HepG2 (cell line): Measurements from ENCODE around the gene WNT3. TPM values are rescaled to one million over a fixed set of nuclear protein-coding genes. Genes with fewer than 3 reads are reported as not detected.

Experiments used
- ATAC-seq: fragments of 200-7000 bp; cut with Tn5 transposase; 3 replicates; pipeline ENCODE4 v1.9.1; 2020; ENCODE audit warnings: mild to moderate bottlenecking, moderate library complexity
- BruUV-seq: library from RNA; stranded (reverse); fragments of 400-500 nt; replicated peaks from 2 replicates; lab custom pipeline; 2021; lab: Mats Ljungman, UMichigan
- CTCF ChIA-PET: fragments of 300-600 bp; formaldehyde crosslinking; extraction: SDS; loops from one replicate; lab custom pipeline; 2021; ENCODE audit warnings: low total read pairs, inconsistent platforms, low intra/inter-chr PET ratio; lab: Yijun Ruan, JAX
- POLR2A ChIA-PET: fragments of 350-600 bp; sonication (Branson Sonifier 250); formaldehyde crosslinking; loops from one replicate; lab custom pipeline; 2020; ENCODE audit warnings: antibody characterized with exemption, inconsistent platforms; lab: Yijun Ruan, JAX
- DNase-seq: peaks from one replicate; pipeline ENCODE4 v3.0.0-alpha.2; 2015; ENCODE audit warnings: low spot score
- FAIRE-seq: peaks from 3 replicates; lab custom pipeline; 2011; peaks lifted over from hg19 to GRCh38; lab: Jason Lieb, UNC
- H2AFZ ChIP-seq: one replicate; pipeline ENCODE4 v1.6.1; 2011; ENCODE audit warnings: low read length, inconsistent platforms
- H3K27ac ChIP-seq: fragments of 300-600 bp; 3 replicates; pipeline ENCODE4 v1.8.0; 2011; ENCODE audit warnings: mixed run types, mild to moderate bottlenecking, mixed read lengths, low read length, inconsistent platforms; ENCODE audit not compliant: insufficient read depth; ENCODE audit errors: extremely low read length
- H3K27me3 ChIP-seq, 2 experiments: fragments of 200-600 bp in 1 of 2; 2 replicates in 1 of 2; 3 replicates in 1 of 2; pipeline versions ENCODE4 v1.6.0 to v1.8.0; 2011; ENCODE audit warnings: low read length in 2 of 2, mild to moderate bottlenecking in 2 of 2, moderate library complexity in 2 of 2, inconsistent platforms in 1 of 2; ENCODE audit not compliant: insufficient read depth in 2 of 2, control insufficient read depth in 1 of 2
- H3K36me3 ChIP-seq, 2 experiments: fragments of 200-600 bp in 1 of 2; replicated peaks in 1 of 2; 2 replicates in 1 of 2; 3 replicates in 1 of 2; pipeline versions ENCODE4 v1.5.1 to v1.8.0; 2011; ENCODE audit warnings: low read length in 2 of 2, inconsistent platforms in 1 of 2; ENCODE audit not compliant: insufficient read depth in 2 of 2, control insufficient read depth in 1 of 2
- H3K4me1 ChIP-seq: 2 replicates; pipeline ENCODE4 v1.5.1; 2012; ENCODE audit warnings: low read length, inconsistent platforms; ENCODE audit not compliant: insufficient read depth
- H3K4me2 ChIP-seq: 2 replicates; pipeline ENCODE4 v1.6.0; 2011; ENCODE audit warnings: low read depth, low read length, inconsistent platforms
- H3K4me3 ChIP-seq, 3 experiments: fragments of 200-600 bp in 1 of 3; sonication (generic), shearing (Covaris generic) in 1 of 3; replicated peaks in 1 of 3; 2 replicates each; pipeline ENCODE4 v1.5.1; 2011 to 2016; ENCODE audit warnings: low read length in 3 of 3, inconsistent platforms in 2 of 3, low read depth in 2 of 3, mild to moderate bottlenecking in 2 of 3, control low read depth in 1 of 3, mixed read lengths in 1 of 3; ENCODE audit not compliant: insufficient read depth in 1 of 3
- H3K79me2 ChIP-seq: one replicate; pipeline ENCODE4 v1.6.1; 2011; ENCODE audit warnings: low read length, inconsistent platforms; ENCODE audit not compliant: insufficient read depth
- H3K9ac ChIP-seq: 2 replicates; pipeline ENCODE4 v1.6.0; 2011; ENCODE audit warnings: mild to moderate bottlenecking, low read depth, low read length, inconsistent platforms; ENCODE audit not compliant: insufficient read depth
- H3K9me3 ChIP-seq: 2 replicates; pipeline ENCODE4 v1.5.1; 2012; ENCODE audit warnings: mild to moderate bottlenecking, low read length
- H4K20me1 ChIP-seq: 2 replicates; pipeline ENCODE4 v1.6.0; 2011; ENCODE audit warnings: inconsistent platforms, mild to moderate bottlenecking, low read length, moderate library complexity; ENCODE audit not compliant: insufficient read depth
- DR1 ChIP-seq: sonication (generic); formaldehyde crosslinking; IDR thresholded peaks from 2 replicates; pipeline ENCODE4 v1.8.0; 2021; ENCODE audit warnings: mild to moderate bottlenecking, missing genetic modification reagents, inconsistent platforms
- NCOR1 ChIP-seq: fragments of 200-600 bp; sonication (generic); IDR thresholded peaks from 2 replicates; pipeline ENCODE4 v1.7.0; 2017; ENCODE audit warnings: antibody characterized with exemption, low read length, borderline replicate concordance
- POGZ ChIP-seq: sonication (generic); formaldehyde crosslinking; IDR thresholded peaks from 2 replicates; pipeline ENCODE4 v1.4.0; 2020; ENCODE audit warnings: mild to moderate bottlenecking, missing genetic modification reagents
- RFX3 ChIP-seq: IDR thresholded peaks from 2 replicates; pipeline ENCODE4 v1.6.1; 2016; ENCODE audit warnings: missing biosample characterization, missing genetic modification reagents
- SOX6 ChIP-seq, 2 experiments: fragments of 450-650 bp in 1 of 2; sonication (generic) in 1 of 2; formaldehyde crosslinking in 1 of 2; IDR thresholded peaks; 2 replicates each; pipeline versions ENCODE4 v1.4.0 to v1.6.1; 2017 to 2020; ENCODE audit warnings: antibody characterized with exemption in 1 of 2, mild to moderate bottlenecking in 1 of 2, missing genetic modification reagents in 1 of 2
- XBP1 ChIP-seq: sonication (generic); formaldehyde crosslinking; IDR thresholded peaks from 2 replicates; pipeline ENCODE4 v1.5.0; 2020; ENCODE audit warnings: missing genetic modification reagents
- ZFX ChIP-seq: sonication (generic); formaldehyde crosslinking; IDR thresholded peaks from 2 replicates; pipeline ENCODE4 v1.4.0; 2020; ENCODE audit warnings: mild to moderate bottlenecking, low read depth, missing genetic modification reagents, moderate library complexity
- ZNF337 ChIP-seq: sonication (generic); formaldehyde crosslinking; IDR thresholded peaks from 2 replicates; pipeline ENCODE4 v1.5.1; 2020; ENCODE audit warnings: missing genetic modification reagents, low read depth, mild to moderate bottlenecking, borderline replicate concordance
- ZNF672 ChIP-seq: sonication (generic); formaldehyde crosslinking; IDR thresholded peaks from 2 replicates; pipeline ENCODE4 v1.8.1; 2022; ENCODE audit warnings: missing genetic modification reagents
- WGBS: methylation state at CpG from one replicate; pipeline ENCODE4 v1.1.6; 2017; ENCODE audit warnings: low lambda C conversion rate; 5-methylcytosine and 5-hydroxymethylcytosine counted together
- in situ Hi-C: cut with HindIII; loops from 2 replicates; pipeline ENCODE4 v1.10.0; 2017; ENCODE audit warnings: low pct_unique_long_range_greater_than_20kb; ENCODE audit not compliant: extremely low pct_ligation_motif_present
- intact Hi-C: fragments of 100-400 bp; cut with micrococcal nuclease; formaldehyde crosslinking; loops from one replicate; pipeline ENCODE4 v1.10.0; 2022; ENCODE audit not compliant: unreplicated experiment
- polyA plus RNA-seq, 8 experiments: library from polyadenylated mRNA; depleted of rRNA in 3 of 8; stranded (reverse) in 7 of 8; unstranded in 1 of 8; fragments of >200 nt; fragmentation: Illumina TruSeq in 4 of 8; extraction: Trizol in 4 of 8; gene quantifications; 2 replicates each; pipeline versions ENCODE4 v1.2.1 to v1.2.3, GENCODE V29; 2011 to 2016; ENCODE audit warnings: low read depth in 4 of 8, missing spikeins in 1 of 8, mixed read lengths in 1 of 8; ENCODE audit not compliant: insufficient read depth in 1 of 8
- total RNA-seq, 5 experiments: library from RNA; depleted of rRNA; stranded (reverse); fragments of >200 nt; fragmentation: Illumina TruSeq; extraction: Trizol; gene quantifications; 2 replicates each; pipeline ENCODE4 v1.2.3, GENCODE V29; 2016; ENCODE audit warnings: low read depth in 1 of 5
- TF ChIP-seq, protein P1 (sequence below): sonication (generic); formaldehyde crosslinking; IDR thresholded peaks from 2 replicates; pipeline ENCODE4 v1.5.0; 2020; ENCODE audit warnings: missing genetic modification reagents
- TF ChIP-seq, protein P2 (sequence below): sonication (generic); formaldehyde crosslinking; IDR thresholded peaks from 2 replicates; pipeline ENCODE4 v1.8.1; 2023; ENCODE audit warnings: mild to moderate bottlenecking, missing genetic modification reagents
- TF ChIP-seq, protein P3 (sequence below): sonication (generic); formaldehyde crosslinking; IDR thresholded peaks from 2 replicates; pipeline ENCODE4 v1.8.0; 2022; ENCODE audit warnings: missing genetic modification reagents, low read depth, mild to moderate bottlenecking, borderline replicate concordance
- TF ChIP-seq, protein P4 (sequence below): sonication (generic); formaldehyde crosslinking; IDR thresholded peaks from 2 replicates; pipeline ENCODE4 v1.5.1; 2020; ENCODE audit warnings: mild to moderate bottlenecking, missing genetic modification reagents, borderline replicate concordance
- TF ChIP-seq, protein P5 (sequence below): IDR thresholded peaks from 2 replicates; pipeline ENCODE4 v1.6.1; 2016; ENCODE audit warnings: missing compliant biosample characterization, missing genetic modification reagents, borderline replicate concordance

WNT3 gene
- total and polyA plus RNA-seq, 2 of the 13 experiments (the other 11 are each of a cell fraction or from before 2014, with no cell fraction given), result 8.5 to 10.3 TPM

DNA sequence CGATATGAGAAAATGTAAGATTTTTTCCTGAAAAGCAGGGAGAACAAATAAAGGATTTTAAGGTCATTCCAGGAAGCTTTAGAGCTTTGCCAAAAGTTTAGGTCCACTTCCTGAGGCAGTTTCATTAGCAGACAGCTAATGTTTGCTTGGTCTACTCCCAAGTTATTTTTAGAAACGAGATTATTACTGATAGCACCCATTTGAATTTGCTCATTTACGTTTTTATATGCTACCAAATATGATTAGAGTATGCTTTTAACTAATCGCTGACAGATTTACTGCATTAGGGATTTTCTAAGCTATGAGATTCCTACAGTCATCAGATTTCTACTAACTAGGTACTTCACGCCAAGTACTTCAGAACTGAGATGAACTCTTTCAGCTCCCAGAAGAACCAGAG is 98.1 kb downstream of the WNT3 start:
- Histone ChIP-seq H3K36me3 (peaks cover 0 to 4% of the 10 kb centered on the region in 2 experiments; a peak in 3 of 5 replicates), H4K20me1 (no peaks in the 10 kb centered on the region), H3K4me3 (no peak overlapping the region), H3K4me2 (no peak overlapping the region), H3K79me2 (no peaks in the 10 kb centered on the region), H3K9me3 (no peaks in the 10 kb centered on the region), H3K9ac (no peak overlapping the region), H3K27me3 (no peaks in the 10 kb centered on the region), H3K4me1 (no peaks in the 10 kb centered on the region), H3K27ac (no peak overlapping the region), H2AFZ (no peak overlapping the region)
- CTCF ChIA-PET, result no interaction called here
- DNase-seq (no peak), FAIRE-seq (no peak), ATAC-seq (no peak)
- TF ChIP-seq, protein P1, sequence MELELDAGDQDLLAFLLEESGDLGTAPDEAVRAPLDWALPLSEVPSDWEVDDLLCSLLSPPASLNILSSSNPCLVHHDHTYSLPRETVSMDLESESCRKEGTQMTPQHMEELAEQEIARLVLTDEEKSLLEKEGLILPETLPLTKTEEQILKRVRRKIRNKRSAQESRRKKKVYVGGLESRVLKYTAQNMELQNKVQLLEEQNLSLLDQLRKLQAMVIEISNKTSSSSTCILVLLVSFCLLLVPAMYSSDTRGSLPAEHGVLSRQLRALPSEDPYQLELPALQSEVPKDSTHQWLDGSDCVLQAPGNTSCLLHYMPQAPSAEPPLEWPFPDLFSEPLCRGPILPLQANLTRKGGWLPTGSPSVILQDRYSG (CRISPR knock-in tag), result no peak
- TF ChIP-seq, protein P2, sequence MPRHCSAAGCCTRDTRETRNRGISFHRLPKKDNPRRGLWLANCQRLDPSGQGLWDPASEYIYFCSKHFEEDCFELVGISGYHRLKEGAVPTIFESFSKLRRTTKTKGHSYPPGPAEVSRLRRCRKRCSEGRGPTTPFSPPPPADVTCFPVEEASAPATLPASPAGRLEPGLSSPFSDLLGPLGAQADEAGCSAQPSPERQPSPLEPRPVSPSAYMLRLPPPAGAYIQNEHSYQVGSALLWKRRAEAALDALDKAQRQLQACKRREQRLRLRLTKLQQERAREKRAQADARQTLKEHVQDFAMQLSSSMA (CRISPR knock-in tag), result no peak
- TF ChIP-seq DR1 (CRISPR knock-in tag), result no peak
- TF ChIP-seq ZFX (CRISPR knock-in tag), result no peak
- WGBS, result 80% methylated on average over 5 of the region's 5 CpGs
- POLR2A ChIA-PET, result no interaction called here
- no TSS peak for BruUV-seq
- in situ Hi-C loops (no loop called here), intact Hi-C loops (no loop called here)

DNA sequence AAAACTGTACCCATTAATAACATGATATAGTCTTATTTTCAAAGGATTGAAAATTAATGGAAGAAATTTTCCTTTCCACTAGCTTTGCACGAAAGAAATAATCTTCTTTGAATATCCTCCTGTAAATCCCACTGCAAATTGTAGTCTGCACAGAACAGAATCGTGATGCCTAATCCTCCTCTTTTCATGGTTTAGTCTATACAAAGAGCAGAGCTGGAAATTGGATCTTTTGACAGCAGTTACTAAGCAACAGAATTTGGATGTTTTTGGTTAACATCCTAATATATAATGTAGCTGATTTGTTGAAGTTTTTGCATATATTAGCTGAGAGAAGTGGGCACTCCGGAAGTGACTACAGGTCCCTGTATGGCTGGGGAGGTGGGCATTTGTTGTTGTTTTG is 98.6 kb downstream of the WNT3 start:
- 95% methylated on average over 3 of the region's 3 CpGs for WGBS
- H3K9ac ChIP-seq, result no peak overlapping the region
- no TSS peak for BruUV-seq
- ChIA-PET CTCF (no interaction called here), POLR2A (no interaction called here)
- H4K20me1 ChIP-seq, result no peaks in the 10 kb centered on the region
- in situ Hi-C loops, result no loop called here
- no peak for FAIRE-seq
- no peaks in the 10 kb centered on the region for H3K27me3 ChIP-seq
- no peak overlapping the region for H3K4me2 ChIP-seq
- H3K4me3 ChIP-seq, result no peak overlapping the region
- H3K27ac ChIP-seq, result no peak overlapping the region
- H3K4me1 ChIP-seq, result no peaks in the 10 kb centered on the region
- intact Hi-C loops, result no loop called here
- no peak for ATAC-seq
- no peaks in the 10 kb centered on the region for H3K9me3 ChIP-seq
- H2AFZ ChIP-seq, result no peak overlapping the region
- peaks cover 0 to 4% of the 10 kb centered on the region in 2 experiments; a peak in 4 of 5 replicates for H3K36me3 ChIP-seq
- H3K79me2 ChIP-seq, result no peaks in the 10 kb centered on the region
- DNase-seq, result no peak
- TF ChIP-seq XBP1 (CRISPR knock-in tag) (no peak), POGZ (no peak), SOX6 (IDR thresholded peaks at IDR 0.05) (no peak), SOX6 (CRISPR knock-in tag; IDR thresholded peaks at IDR 0.05) (no peak), RFX3 (CRISPR knock-in tag) (no peak), ZNF672 (CRISPR knock-in tag) (no peak), ZNF337 (no peak), NCOR1 (no peak)
- TF ChIP-seq, protein P3, sequence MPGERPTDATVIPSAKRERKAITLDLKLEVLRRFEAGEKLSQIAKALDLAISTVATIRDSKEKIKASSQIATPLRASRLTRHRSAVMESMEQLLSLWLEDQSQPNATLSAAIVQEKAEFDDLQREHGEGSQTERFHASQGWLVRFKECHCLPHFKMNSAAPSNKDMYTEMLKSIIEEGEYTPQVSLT, result no peak
- TF ChIP-seq, protein P4, sequence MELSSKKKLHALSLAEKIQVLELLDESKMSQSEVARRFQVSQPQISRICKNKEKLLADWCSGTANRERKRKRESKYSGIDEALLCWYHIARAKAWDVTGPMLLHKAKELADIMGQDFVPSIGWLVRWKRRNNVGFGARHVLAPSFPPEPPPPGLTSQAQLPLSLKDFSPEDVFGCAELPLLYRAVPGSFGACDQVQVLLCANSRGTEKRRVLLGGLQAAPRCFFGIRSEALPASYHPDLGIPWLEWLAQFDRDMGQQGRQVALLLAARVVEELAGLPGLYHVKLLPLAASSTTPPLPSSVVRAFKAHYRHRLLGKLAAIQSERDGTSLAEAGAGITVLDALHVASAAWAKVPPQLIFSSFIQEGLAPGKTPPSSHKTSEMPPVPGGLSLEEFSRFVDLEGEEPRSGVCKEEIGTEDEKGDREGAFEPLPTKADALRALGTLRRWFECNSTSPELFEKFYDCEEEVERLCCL (CRISPR knock-in tag), result no peak
- TF ChIP-seq, protein P5, sequence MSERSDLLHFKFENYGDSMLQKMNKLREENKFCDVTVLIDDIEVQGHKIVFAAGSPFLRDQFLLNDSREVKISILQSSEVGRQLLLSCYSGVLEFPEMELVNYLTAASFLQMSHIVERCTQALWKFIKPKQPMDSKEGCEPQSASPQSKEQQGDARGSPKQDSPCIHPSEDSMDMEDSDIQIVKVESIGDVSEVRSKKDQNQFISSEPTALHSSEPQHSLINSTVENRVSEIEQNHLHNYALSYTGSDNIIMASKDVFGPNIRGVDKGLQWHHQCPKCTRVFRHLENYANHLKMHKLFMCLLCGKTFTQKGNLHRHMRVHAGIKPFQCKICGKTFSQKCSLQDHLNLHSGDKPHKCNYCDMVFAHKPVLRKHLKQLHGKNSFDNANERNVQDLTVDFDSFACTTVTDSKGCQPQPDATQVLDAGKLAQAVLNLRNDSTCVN (CRISPR knock-in tag), result no peak
